HG02973 (cell line): Measurements from ENCODE around the gene FZR1.
"Not testable (repeated sequence)": the region's sequence is repeated elsewhere in the genome, so short reads cannot be mapped to it uniquely, and the experiment has no call there.

ENCODE experiments used
- ATAC-seq: cut with Tn5 transposase; IDR thresholded peaks from one replicate; pipeline ENCODE4 v1.9.1; 2021; ENCODE audit warnings: moderate library complexity; ENCODE audit not compliant: unreplicated experiment

FZR1 gene

DNA sequence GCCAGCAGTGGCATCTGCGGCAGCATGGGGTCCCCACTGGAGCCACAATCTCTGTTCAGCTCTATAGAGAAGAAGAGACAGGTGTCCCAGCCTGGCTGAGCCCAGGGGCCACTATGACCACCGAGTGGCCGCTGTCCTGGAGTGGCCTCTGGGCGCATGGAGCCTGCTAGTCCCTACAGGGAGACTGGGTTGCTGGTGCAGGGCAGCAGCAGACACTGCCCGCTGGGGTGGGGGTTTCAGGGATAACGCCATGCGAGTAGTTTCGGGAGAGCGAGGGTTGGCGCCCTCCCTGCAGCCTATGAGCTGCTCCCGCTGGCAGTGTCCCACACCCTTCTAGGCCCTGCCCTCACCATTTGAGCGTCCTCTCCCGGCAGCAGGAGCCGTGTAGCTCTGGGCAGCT is 22.0 kb downstream of the FZR1 start:
- no peak for ATAC-seq

DNA sequence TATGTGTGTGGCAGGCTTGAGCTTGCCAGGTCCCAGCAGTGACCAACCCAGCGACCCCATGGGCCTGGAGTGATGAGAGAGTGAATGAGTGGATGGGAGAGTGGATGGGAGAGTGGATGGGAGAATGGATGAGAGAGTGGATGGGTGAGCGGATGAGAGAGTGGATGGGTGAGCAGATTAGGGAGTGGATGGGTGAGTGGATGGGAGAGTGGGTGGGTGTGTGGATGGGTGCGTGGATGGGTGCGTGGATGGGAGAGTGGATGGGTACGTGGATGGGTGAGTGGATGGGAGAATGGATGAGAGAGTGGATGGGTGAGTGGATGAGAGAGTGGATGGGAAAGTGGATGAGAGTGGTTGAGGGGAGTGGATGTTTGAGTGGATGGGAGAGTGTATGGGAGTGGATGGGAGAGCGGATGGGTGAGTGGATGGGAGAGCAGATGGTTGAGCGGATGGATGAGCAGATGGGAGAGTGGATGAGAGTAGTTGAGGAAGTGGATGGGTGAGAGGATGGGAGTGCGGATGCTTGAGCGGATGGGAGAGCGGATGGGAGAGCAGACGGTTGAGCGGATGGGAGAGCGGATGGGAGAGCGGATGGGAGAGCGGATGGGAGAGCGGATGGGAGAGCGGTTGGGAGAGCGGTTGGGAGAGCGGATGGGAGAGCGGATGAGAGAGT is 22.6 kb downstream of the FZR1 start:
- no peak for ATAC-seq

GRCh38 chr19:3529299-3529698 is 23.2 kb downstream of the FZR1 start:
- ATAC-seq: not testable (repeated sequence)

DNA sequence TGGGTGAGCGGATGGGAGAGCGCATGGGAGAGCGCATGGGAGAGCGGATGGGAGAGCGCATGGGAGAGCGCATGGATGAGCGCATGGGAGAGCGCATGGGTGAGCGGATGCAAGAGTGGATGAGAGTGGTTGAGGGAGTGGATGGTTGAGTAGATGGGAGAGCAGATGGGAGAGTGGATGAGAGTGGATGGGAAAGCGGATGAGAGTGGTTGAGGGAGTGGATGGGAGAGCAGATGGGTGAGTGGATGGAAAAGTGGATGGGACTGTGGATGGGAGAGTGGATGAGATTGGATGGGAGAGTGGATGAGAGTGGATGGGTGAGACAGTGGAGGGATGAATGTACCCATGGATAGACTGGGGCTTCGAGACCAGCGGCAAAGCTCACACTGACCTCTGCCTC is 24.3 kb downstream of the FZR1 start:
- no peak for ATAC-seq

DNA sequence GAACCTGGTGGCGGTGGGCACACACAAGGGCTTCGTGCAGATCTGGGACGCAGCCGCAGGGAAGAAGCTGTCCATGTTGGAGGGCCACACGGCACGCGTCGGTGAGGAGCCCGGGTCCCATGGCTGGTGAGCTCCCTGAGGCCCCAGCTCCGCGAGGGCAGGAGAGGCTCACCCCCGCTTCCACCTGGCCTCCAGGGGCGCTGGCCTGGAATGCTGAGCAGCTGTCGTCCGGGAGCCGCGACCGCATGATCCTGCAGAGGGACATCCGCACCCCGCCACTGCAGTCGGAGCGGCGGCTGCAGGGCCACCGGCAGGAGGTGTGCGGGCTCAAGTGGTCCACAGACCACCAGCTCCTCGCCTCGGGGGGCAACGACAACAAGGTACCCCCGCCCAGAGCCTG is 25.6 kb downstream of the FZR1 start:
- no peak for ATAC-seq

DNA sequence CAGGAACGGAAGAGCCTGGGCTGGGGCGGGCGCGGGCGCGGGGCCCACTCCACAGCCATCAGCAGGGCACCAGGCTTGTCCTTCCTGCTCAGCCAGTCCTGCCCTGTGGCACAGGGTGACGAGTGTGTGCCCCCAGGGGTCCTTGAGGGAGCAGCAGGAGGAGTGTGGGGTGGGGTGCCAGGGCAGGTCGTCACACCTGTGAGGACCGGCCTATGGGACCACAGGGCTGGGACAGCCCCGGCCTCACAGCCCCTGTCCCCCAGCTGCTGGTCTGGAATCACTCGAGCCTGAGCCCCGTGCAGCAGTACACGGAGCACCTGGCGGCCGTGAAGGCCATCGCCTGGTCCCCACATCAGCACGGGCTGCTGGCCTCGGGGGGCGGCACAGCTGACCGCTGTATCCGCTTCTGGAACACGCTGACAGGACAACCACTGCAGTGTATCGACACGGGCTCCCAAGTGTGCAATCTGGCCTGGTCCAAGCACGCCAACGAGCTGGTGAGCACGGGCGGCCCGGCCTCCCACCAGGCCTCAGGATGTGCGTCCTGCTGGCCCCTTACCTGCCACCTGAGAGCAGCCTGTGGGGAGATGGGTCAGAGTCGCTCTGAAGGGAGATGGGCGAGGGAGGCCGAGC is 26.2 kb downstream of the FZR1 start:
- no peak for ATAC-seq

DNA sequence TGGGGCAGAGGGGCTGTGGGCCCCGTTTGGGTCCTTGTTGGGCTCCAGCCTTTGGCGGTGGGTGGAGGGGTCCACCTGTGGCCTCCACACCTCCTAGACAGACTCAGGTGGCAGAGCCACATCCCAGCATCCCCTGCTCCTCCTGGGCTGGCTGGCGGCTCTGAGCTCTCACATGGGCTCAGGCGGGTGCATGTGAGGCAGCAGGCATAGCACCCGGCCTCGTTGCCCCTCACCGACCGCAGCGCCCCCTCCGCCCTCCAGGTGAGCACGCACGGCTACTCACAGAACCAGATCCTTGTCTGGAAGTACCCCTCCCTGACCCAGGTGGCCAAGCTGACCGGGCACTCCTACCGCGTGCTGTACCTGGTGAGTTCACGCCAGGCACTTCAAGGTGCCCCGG is 26.9 kb downstream of the FZR1 start:
- ATAC-seq: no peak

GRCh38 chr19:3533563-3534216 is 27.6 kb downstream of the FZR1 start:
- ATAC-seq: no peak

- no peak for ATAC-seq
Measured at GRCh38 chr19:3534375-3535234, 28.5 kb downstream of the FZR1 start.

DNA sequence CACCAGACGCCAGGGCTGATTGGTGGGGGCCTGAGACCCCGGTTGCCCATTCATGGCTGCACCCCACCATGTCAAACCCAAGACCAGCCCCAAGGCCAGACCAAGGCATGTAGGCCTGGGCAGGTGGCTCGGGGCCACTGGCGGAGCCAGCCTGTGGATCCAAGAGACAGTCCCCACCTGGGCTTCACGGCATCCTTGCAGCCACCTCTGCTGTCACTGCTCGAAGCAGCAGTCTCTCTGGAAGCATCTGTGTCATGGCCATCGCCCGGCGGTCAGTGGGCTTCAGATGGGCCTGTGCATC is 29.1 kb downstream of the FZR1 start:
- ATAC-seq: no peak

- ATAC-seq: no peak
Measured at GRCh38 chr19:3535563-3535965, 29.5 kb downstream of the FZR1 start.

DNA sequence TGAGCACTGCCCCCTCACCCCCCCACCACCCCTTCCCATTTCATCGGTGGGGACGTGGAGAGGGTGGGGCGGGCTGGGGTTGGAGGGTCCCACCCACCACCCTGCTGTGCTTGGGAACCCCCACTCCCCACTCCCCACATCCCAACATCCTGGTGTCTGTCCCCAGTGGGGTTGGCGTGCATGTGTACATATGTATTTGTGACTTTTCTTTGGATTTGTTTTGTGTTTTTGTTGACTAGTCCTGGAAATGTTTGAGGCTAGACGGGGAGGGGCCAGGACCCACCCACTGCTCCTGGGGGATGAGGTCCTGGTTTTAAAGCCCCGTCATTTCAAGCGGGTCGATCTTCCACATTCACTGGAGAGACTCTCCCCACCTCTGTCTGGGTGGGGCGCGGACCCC is 29.9 kb downstream of the FZR1 start:
- no peak for ATAC-seq

DNA sequence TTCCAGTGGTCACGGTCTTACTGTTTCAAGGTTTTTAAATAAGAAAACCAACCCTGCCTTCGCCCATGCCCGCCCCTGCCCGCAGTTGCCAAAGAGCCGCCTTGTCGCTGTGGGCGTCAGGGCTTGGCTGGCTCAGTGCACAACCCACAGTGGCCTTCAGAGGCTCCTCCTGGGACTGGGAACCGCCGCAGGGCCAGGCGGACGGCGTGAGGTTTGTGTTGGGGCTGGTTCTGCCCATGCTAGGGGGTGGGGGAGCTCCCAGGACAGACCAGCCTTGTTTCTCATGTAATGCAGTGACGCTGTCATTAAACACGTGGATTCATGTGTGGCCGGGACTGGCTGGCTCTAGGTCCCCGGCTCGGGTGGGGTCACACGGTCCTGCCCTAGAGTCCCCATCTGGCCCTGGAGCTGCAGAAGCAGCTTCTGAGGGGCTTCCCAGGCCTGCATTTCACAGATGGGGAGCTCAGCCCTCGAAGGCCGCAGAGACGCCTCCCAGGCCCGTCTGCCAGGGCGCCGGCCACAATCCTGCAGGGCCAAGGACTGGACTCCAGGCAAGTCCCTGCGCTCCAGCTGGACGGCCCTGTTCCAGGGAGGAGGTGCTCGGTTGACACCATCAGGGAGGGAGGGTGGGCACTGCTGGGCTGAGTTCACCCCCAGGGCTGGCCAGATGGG is 30.5 kb downstream of the FZR1 start:
- no peak for ATAC-seq

DNA sequence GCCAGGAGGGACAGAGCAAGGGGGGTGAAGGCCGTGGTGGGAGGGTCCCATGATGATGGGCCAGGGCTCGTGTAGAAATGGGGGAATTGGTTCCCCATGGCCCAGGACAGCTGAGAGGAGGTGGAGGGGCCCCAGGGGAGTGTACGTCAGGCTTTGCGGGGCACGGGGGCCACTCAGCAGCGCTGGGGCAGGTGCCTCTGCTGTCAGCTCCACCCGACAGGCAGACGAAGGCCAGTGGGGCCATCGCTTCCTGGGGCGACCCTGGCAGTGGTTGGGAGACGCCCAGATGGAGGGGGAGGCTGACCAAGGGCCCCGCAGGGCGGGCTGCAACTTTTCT is 31.0 kb downstream of the FZR1 start:
- ATAC-seq: no peak

DNA sequence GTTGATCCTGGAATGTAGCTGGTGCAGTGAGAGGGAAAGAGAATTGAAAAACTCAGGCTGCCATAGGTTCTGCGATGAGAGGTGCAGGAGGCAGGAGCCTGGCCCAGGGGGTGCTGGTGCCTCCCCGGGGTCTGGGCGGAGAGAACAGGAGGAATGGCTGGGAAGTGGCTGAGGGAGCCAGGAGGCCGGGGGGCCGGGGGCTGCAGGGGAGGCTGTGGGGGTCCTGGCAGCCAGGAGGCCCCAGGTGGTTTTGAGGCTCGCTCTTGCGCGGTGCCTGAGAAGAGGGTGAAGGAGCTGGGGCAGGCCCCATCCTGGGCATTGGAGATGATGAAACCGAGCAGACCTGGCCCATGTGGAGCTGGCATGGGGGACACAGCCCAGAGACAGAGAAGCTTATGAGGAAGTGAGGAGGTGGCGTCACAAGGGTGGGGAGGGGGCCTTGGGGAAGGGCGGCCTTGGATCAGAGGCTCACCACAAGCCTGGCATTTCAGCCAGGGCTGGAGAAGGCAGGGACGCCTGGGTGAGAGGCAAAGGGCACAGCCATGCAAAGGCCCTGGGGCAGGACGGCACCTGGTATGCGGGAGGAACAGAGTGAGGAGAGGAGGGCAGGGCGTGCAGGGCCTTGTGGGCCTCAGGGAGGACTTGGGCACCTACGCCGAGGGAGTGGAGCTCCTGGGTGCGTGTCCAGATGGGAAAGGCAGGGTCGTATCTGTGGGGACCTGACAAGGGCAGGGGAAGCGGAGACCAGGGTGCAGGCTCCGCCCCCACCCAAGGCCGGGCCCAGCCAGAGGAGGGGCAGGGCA is 31.5 kb downstream of the FZR1 start:
- no peak for ATAC-seq

DNA sequence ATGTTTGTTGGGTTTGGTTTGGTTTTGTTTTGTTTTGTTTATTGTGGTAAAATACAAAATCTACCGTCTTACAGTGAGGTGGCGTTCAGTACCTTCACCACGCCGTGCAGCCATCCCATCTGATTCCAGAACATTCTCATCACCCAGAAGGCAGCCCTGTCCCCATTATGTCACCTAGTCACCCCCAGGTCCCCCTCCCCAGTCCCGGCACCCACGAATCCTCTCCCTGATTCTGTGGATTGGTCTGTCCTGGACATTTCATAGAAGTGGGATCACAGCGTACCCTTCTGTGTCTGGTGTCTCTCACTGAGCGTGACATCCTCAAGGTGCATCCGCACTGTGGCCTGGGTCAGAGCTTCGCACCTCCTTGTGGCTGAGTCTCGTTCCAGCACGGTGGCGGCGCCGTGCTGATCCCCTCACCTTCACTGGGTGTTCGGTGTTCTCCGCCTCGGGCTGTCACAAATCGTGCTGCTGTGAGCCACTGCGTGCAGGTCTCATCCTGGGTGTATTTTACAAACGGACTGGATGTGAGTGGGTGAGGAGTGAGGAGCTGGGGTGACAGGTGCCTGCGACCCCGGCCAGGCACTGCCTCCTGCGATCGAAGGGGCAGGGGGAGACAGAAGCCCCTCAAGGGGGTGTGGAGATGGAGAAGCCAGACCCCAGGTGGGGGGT is 32.3 kb downstream of the FZR1 start:
- no peak for ATAC-seq

- ATAC-seq: no peak
Measured at GRCh38 chr19:3538965-3539755, 33.0 kb downstream of the FZR1 start, which contains the start of gene TEKTIP1. TSS of gene TEKTIP1 (plus strand) at chr19:3539174. CDS start at chr19:3539178, 4 bp downstream.

GRCh38 chr19:3539756-3540118 is 33.6 kb downstream of the FZR1 start:
- no peak for ATAC-seq
